HG02610 (cell line): Measurements from ENCODE around the gene GABRR2.

ENCODE experiments used
- ATAC-seq: cut with Tn5 transposase; IDR thresholded peaks from one replicate; pipeline ENCODE4 v1.9.1; 2021; ENCODE audit warnings: mild to moderate bottlenecking, moderate library complexity; ENCODE audit not compliant: unreplicated experiment

Gene GABRR2

GRCh38 chr6:89215391-89215790, 99.7 kb downstream of the GABRR2 start:
- no peak for ATAC-seq

GRCh38 chr6:89214197-89214596, 100.9 kb downstream of the GABRR2 start:
- ATAC-seq = no peak

GRCh38 chr6:89212472-89212871, 102.6 kb downstream of the GABRR2 start:
- ATAC-seq = no peak

GRCh38 chr6:89209457-89209856, 105.6 kb downstream of the GABRR2 start:
- ATAC-seq = no peak

GRCh38 chr6:89208551-89208950, 106.5 kb downstream of the GABRR2 start:
- ATAC-seq = no peak
